D341Med (cell line): Measurements from ENCODE around the gene SLC12A3.
A peak's percentile ranks its signal among the peaks of the same experiment; 100 is the strongest.
"Not testable (repeated sequence)": the region's sequence is repeated elsewhere in the genome, so short reads cannot be mapped to it uniquely, and the experiment has no call there.

Source experiments
- DNase-seq: peaks from one replicate; pipeline ENCODE4 v3.0.0; 2012; ENCODE audit warnings: low spot score

The SLC12A3 gene

DNA sequence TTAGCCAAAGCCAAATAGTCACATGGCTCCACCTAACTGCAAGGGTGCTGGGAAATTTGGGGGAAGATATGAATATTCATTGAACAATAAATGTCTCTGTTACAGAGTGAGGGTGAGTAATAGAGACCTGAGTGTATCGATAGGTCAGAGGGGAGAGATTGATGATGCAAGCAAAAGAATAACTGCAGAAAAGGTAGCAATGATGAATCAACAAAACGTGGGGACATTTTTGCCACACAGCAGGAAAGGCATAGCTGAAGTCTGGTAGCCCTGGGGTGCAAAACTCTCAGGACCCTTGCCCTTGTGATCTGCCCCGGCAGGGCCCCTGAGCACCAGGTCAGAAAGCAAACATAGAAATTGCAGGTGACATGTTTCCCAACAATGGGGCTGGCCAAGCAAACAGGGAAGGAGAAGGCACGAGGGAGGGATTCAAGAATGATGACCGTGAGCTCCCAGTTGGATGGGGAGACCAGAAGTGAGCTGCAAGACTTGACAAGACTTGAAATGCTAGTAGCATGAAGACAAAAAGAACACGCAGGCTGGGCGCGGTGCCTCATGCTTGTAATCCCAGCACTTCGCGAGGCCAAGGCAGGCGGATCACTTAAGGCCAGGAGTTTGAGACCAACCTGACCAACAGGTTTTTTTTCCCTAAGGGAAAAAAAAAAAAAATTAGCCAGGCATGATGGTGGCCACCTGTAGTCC lies 54.2 kb downstream of the SLC12A3 start:
- no peak for DNase-seq

DNA sequence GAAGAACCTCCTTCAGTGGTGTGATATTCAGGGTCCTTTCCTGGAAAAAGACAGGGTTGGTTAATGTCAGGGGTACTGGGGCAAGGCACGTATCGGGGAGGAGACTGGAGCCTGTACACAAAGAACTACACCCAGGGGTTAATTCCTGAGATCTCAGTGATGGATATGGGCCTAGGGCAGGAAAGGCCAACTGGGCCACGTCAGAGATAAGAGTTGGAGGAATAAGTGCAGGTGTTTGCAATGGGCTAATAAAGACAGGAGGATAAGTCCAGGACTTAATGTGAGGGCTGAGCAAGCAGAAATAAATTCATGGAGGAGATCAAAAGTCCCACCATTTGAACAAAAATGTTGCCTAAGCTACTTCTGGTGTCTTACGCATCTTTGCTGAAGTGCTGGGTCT lies 56.6 kb downstream of the SLC12A3 start:
- DNase-seq, result no peak

DNA sequence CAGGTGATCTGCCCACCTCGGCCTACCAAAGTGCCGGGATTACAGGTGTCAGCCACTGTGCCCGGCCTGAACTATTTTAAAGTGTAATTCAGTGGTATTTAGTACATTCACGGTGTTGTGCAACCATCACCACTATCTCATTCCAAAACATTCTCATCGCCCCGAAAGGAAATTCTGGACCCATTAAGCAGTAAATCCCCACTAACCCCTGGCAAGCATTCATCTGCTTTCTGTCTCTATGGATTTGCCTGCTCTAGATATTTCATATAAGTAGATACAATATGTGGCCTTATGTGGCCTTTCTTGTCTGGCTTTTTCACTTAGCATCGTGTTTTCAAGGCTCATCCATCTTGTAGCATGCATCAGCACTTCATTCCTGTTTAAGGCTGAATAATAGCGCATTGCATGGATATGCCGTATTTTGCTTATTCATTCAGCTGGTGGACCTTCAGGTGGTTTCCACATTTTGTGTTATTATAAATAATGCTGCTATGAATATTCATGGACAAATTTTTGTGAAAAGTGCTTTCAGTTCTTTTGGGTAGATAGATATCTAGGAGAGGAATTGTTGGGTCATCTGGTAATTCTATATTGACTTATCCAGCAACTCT lies 58.6 kb downstream of the SLC12A3 start:
- no peak for DNase-seq

GRCh38 chr16:56927471-56927870 lies 62.5 kb downstream of the SLC12A3 start:
- no peak for DNase-seq

GRCh38 chr16:56929639-56930038 lies 64.6 kb downstream of the SLC12A3 start:
- DNase-seq, result no peak

- no peak for DNase-seq
Measured at GRCh38 chr16:56930486-56931270, 65.7 kb downstream of the SLC12A3 start.

- no peak for DNase-seq
Measured at GRCh38 chr16:56931271-56931891, 66.4 kb downstream of the SLC12A3 start.

DNA sequence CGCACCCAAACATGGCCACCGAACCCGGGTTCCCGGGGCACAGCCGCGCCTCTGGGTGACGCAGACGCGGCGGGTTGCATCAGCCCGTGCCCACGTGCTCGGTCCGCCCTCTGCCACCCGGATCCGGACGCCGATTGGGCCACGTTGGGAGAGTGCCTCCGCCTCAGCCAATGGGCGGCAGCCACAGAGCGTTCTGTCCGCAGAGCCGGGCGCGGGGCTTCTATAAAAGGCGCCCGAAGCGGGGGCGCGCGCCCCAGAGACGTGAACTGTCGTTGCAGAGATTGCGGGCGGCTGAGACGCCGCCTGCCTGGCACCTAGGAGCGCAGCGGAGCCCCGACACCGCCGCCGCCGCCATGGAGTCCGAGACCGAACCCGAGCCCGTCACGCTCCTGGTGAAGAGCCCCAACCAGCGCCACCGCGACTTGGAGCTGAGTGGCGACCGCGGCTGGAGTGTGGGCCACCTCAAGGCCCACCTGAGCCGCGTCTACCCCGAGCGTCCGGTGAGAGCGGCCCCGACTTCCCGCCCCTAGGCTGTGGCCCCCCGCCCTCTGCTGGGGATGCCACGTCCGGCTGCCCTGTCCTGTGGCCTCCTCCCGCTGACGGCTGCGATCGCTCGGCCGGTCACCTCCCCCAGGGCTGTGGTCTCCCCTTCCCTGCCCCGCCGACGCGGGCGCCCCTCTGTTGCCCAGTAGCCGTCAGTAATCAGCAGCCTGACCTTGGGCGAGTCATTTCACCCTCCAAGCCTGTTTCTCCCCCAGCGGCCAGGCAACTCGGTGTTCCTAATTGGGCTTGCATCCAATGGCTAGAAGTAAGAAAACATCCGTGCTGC lies 67.1 kb downstream of the SLC12A3 start, which contains the start of gene HERPUD1:
Gene HERPUD1, plus strand, starts transcription at position 251 of the 829 bp plus-strand sequence. Its CDS starts 103 bp downstream, at position 354.
- peak; percentile 99 for DNase-seq

GRCh38 chr16:56932721-56933619 lies 68.0 kb downstream of the SLC12A3 start:
- peak; percentile 53 for DNase-seq

DNA sequence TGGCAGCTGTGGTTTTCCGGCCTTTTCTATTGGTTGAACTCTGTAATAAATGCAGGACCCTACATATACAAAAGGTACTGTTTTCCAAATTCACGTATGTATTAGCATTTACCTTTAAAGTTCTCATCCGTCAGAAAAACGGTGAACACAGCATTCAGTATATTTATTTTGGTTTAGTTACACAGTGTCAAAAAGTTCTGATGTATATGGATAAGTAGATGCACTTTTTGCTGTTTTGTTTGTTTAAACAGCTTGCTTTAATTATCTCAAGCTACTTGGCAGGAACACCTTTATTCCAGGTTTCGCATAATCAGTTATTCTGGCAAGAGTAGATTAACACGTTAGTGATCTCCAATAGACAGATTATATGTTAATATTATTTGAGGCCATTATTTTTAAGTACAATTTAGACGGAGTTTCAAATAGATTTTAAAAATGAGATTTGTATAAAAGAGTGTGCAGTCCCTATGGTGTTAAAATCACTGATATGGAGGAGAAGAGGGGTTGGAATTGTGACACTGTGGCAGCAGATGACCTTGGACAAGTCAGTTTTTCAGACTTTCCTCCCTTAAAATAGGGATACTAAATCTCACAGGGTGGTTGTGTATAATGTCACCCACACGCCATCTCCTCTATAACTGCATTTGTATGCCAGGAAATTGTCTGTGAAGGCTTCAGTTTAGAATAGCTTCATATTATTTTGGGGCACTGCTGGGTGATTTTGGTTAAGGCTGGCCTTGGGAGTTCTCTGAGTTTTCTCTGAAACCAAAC lies 69.0 kb downstream of the SLC12A3 start:
- DNase-seq, result no peak

GRCh38 chr16:56934599-56935145 lies 69.7 kb downstream of the SLC12A3 start:
- not testable (repeated sequence) for DNase-seq

DNA sequence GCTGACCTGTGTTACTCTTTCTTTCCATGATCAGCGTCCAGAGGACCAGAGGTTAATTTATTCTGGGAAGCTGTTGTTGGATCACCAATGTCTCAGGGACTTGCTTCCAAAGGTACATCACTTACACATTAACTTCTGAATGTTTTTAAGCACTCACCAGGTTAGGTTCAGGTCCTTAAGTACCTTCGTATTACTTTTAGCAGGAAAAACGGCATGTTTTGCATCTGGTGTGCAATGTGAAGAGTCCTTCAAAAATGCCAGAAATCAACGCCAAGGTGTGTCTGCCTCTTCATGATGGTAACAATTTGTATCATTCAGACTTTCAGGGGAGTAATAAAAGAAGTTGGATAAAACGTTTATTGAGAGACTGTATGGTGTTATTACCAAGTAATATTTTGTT lies 70.2 kb downstream of the SLC12A3 start:
- no peak for DNase-seq

DNA sequence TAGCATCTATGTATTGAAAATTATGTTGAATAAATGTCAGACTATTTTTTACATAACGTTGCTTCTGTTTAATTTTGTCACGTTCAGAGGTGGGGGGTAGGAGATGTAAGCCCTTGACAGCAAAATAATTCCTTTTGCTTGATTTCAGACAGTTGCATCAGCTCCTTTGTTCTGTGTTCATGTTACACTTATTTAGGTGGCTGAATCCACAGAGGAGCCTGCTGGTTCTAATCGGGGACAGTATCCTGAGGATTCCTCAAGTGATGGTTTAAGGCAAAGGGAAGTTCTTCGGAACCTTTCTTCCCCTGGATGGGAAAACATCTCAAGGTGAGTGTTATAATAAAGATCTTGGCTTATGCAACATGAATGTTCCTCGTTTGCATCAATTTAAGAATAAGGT lies 71.5 kb downstream of the SLC12A3 start:
- no peak for DNase-seq

DNA sequence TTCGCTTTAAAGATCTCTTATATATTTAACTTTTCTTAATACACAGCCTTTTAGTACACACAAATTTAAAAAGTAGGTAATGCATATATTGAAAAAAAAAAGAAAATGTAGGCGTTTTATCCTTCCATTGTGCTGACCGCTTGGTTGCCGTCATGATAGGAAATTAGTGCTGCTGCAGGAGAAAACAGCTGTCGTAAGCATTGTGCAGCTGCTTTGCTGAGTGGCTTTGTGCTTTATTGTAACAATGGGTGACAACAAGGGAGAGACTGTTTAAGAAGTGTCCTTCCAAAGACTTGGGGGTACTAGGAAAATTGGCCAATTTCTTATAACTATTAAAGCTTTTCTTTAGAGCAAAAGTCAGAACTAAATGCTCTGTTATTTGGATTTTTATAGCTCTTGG lies 71.9 kb downstream of the SLC12A3 start:
- DNase-seq, result no peak

- DNase-seq, result no peak
Measured at GRCh38 chr16:56938664-56939513, 73.9 kb downstream of the SLC12A3 start.

DNA sequence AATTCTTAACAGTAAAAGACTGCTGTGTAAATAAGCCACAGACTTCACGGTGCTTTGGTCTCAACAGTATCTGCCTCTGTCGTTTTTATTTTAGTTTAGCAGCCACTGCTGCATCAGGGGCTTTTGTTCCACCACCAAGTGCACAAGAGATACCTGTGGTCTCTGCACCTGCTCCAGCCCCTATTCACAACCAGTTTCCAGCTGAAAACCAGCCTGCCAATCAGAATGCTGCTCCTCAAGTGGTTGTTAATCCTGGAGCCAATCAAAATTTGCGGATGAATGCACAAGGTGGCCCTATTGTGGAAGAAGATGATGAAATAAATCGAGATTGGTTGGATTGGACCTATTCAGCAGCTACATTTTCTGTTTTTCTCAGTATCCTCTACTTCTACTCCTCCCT lies 74.8 kb downstream of the SLC12A3 start:
- DNase-seq, result no peak

DNA sequence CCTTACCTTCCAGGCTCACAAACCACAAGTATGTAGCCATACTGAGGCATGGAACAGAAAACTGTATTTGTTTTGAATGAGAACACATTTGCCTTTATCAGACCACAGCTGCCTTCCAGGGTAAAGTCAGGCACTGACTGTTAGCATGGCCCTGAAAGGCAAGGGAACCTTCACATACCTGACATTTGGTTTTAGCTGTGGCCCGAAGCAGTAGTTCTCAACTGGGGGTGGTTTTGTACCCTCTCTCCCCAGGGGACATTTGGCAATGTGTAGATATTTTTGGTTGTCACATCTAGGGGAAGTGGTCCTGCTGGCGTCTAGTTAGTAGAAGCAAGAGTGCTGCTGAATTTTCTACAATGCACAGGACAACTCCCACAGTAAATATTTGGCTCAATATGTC lies 76.1 kb downstream of the SLC12A3 start:
- DNase-seq, result no peak

- no peak for DNase-seq
Measured at GRCh38 chr16:56941856-56942331, 76.9 kb downstream of the SLC12A3 start.
